LNCAP (cell line): ENCODE results near the gene TMEM270.

Experiments
- TF ChIP-seq, protein P1 (sequence below): fragments of 450-650 bp; IDR thresholded peaks from 2 replicates; pipeline ENCODE4 v1.5.1; 2017; ENCODE audit warnings: mild to moderate bottlenecking

Gene TMEM270

DNA sequence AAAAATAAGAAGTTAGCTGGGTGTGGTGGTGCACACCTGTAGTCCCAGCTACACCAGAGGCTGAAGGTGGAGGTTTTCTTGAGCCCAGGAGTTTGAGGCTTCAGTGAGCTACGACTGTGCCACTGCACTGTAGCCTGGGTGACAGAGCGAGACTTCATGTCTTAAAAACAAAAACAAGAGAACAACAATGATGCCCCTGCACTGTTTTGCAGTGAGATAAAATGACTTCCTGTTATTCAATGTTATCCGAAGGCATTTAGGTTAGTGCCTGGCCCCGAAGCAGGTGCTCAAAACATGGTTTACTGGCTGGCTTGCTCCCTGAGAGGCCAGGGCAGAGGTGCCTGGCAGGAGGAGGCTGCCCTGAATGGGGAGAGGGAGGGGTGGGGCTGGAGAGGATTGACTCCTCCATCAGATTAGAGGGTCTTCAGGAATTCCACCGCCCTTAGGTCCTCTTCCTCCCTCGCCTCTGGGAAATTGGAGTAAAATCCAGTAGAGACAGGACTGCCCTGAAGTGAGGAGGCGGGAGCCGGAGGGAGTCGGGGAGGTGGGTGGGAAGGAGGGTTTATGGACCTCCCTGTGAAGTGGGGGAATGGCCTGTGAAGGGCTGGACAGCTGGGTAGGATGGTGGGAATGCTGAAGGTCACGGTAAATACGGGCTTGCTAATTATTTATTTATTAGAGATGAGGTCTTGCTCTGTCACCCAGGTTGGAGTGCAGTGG, 36.9 kb upstream of the TMEM270 start:
- TF ChIP-seq, protein P1, sequence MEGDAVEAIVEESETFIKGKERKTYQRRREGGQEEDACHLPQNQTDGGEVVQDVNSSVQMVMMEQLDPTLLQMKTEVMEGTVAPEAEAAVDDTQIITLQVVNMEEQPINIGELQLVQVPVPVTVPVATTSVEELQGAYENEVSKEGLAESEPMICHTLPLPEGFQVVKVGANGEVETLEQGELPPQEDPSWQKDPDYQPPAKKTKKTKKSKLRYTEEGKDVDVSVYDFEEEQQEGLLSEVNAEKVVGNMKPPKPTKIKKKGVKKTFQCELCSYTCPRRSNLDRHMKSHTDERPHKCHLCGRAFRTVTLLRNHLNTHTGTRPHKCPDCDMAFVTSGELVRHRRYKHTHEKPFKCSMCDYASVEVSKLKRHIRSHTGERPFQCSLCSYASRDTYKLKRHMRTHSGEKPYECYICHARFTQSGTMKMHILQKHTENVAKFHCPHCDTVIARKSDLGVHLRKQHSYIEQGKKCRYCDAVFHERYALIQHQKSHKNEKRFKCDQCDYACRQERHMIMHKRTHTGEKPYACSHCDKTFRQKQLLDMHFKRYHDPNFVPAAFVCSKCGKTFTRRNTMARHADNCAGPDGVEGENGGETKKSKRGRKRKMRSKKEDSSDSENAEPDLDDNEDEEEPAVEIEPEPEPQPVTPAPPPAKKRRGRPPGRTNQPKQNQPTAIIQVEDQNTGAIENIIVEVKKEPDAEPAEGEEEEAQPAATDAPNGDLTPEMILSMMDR = no peak

GRCh38 chr7:73824986-73825385, 36.0 kb upstream of the TMEM270 start:
- TF ChIP-seq, protein P1 = no peak

DNA sequence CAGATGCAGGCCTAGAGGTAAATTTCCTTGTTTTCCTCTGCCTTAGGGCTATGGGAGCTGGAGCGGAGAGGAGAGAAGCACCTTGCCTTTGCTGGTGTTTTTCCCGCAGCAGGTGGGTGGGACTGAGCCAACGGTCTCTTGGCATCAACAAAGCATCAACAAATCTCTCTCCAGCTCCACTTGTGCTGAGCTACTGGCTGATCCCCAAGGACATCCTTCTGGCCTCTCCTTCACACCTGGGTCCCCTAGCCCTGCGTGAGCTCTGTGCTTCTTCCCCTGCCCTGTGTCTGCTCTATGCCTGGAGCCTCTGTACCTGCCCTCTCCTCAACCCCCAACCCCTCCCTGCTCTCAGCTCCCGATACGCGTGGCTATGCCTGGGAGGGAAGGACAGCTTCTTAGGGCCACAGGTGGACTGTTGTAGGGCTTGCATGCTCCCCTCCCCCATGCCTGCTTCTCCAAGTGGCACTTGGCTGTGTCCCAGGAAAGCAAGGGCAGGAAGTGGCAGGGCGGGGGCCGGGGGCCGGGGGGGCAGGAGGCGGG, 33.3 kb upstream of the TMEM270 start:
- TF ChIP-seq, protein P1 = no peak

DNA sequence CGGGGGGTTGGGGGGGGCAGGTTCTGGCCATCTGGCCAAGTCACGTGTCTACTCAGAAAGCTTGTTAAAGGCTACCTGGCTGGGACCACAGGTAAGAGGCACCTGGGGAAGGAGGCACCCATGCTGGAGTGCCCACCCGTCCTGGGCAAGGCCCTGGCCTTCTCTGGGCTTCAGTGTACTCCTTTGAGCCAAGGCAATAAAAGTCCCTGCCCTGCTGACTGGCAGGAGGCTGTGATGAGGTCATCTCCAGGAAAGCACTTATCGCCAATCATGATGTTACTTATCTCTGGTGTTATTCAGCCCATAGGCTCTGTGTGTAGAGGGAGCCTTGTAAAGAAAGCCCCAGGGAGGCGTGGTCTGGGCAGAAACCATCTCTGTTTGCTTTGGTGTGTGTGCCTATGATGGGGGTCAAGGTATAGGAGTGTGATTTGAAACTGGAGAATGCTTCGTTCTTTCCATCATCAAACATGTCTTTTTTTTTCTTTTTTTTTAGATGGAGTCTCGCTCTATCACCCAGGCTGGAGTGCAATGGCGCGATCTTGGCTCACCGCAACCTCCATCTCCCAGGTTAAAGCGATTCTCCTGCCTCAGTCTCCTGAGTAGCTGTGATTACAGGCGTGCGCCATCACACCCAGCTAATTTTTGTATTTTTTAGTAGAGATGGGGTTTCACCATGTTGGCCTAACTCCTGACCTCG, 32.7 kb upstream of the TMEM270 start:
- TF ChIP-seq, protein P1 = no peak

GRCh38 chr7:73828972-73829371, 32.0 kb upstream of the TMEM270 start:
- TF ChIP-seq, protein P1 = no peak

GRCh38 chr7:73829505-73829904, 31.5 kb upstream of the TMEM270 start:
- TF ChIP-seq, protein P1 = no peak

GRCh38 chr7:73829921-73830680, 30.9 kb upstream of the TMEM270 start:
- TF ChIP-seq, protein P1 = peak; percentile 28; the same call in 1 of the 2 replicates
